DMS53 (cell line): ENCODE results near the gene PLXNA3.

ENCODE experiments used
- DNase-seq: peaks from one replicate; lab custom pipeline; 2025; lab: John Stamatoyannopoulos, UW

The PLXNA3 gene

DNA sequence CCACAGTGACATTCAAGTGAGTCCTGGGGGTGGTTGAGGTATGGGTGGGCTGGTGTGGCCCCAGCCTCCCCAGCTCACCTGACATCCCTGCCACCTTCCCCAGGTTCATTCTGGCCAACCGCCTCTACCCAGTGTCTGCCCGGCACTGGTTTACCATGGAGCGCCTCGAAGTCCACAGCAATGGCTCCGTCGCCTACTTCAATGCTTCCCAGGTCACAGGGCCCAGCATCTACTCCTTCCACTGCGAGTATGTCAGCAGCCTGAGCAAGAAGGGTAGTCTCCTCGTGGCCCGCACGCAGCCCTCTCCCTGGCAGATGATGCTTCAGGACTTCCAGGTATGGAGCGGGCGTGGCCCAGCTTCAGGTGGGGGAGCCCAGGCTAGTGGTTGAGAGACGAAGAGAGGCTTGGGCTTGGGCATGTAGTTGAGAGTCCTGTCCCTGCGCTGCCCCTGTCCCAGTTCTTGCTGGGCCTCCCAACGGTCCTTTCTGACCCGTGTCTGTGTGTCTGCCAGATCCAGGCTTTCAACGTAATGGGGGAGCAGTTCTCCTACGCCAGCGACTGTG lies 22.8 kb upstream of the PLXNA3 start:
- no peak for DNase-seq

DNA sequence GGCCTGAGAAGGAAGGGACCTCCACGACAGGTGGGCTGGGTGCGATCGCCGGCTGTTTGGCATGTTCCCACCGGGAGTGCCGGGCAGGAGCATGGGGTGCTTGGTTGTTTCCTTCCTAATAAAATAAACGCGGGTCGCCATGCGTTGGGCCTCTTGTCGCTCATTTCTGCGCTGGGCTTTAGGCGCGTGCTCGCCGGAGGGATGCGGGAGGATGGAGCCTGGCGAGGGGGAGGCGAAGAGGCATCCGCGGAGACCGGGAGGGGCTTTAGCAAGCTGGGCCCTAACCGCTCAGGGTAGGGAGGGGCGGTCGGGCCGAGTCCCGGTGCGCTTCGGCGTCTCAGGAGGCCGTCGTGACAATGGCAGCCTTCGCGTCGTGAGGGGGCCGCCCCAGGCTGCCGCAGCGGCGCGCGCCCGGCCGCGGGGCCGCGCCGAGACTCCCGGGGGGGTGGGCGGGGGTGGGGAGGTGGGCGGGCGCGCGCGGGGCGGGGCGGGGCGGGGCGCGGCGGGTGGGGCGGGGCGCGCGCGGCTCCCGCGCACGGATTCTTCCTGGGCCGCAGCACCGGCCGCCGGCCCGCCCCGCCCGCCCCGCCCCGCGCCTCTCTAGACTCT lies 21.6 kb upstream of the PLXNA3 start:
- DNase-seq: peak; percentile 82

DNA sequence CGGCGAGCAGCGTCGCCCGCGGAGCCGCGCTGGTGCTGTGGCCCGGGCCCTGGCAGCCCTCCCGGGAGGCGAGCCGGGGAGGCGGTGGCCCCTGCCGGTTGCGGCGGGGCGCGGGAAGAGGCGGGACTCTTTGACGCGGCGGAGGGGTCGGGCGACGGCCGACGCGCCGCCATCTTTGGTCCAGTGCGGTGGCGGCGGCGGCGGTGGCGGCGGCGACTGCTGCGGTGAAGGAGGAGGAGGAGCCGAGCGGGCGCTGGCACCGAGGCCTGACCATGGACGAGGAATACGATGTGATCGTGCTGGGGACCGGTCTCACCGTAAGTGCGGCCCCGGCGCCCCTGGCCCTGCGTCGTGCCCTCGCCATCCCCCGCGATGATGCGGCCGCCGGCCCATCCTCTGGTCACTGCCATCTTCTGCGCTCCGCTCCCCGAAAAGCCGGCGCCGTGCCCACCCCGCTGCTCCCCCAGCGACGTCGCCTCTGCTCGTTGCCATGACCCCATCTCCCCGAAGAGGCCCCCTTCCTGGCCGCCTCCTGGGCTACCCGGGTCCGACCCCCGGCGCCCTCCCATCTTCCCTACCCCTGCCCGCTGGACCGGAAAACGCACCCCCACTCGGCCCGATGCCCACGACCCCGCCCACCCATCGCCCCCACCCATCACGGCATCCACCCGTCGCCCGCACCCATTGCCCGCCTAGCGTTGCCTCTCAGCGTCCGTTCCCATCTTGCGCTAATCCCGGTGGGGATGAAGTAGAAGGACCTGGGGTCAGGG lies 20.9 kb upstream of the PLXNA3 start, which contains the start of gene GDI1:
TSS of gene GDI1 (plus strand) at position 172 of the 770 bp plus-strand sequence. CDS start at position 273, 101 bp downstream.
- DNase-seq: peak; percentile 78

DNA sequence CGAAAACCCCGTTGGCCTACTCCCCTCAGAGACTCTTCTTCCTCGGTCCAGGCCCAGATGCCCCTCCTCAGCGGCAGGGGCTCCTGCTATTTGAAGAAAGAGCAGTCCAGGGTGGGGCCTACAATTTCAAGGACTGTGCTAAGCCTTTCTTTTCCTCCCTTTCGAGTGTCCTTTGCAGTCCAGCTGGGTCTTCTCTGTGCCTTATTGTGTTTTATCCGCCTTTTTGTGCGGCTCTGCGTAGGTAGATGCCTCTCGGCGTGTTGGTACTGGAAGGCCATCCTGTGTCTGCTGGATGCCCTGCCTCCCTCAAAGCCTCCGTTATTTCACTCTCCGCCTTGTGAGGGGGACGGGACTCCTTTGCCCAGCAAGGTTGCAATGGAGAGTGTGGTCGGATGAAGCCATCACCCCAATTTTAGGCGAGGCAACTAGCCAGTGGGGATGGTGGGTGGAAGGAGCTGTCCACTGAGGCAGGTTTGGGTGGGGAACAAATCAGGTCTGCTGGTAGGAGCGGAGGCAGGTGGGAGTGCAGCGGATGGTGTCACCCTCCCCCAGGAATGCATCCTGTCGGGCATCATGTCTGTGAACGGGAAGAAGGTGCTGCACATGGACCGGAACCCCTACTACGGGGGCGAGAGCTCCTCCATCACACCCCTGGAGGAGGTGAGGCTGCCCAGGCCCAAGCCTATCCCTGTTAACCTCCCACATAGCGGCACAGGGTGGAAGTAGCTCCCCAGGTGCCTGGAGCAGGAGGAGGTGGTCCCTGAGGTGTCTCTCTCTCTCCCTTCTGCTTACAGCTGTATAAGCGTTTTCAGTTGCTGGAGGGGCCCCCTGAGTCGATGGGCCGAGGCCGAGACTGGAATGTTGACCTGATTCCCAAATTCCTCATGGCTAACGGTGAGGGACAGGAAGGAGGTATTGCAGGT lies 19.8 kb upstream of the PLXNA3 start:
- no peak for DNase-seq

DNA sequence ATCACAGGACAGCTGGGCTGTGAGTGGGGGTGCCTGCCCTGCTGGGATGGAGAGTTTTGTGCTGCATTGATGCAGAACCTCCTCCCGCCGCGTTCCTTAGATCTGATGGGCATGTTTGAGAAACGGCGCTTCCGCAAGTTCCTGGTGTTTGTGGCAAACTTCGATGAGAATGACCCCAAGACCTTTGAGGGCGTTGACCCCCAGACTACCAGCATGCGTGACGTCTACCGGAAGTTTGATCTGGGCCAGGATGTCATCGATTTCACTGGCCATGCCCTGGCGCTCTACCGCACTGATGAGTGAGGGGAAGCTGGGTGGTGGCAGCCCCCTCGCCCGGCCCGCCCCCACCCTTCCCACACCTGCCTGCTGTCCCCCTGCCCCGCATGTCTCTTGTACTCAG lies 18.2 kb upstream of the PLXNA3 start:
- DNase-seq: no peak

DNA sequence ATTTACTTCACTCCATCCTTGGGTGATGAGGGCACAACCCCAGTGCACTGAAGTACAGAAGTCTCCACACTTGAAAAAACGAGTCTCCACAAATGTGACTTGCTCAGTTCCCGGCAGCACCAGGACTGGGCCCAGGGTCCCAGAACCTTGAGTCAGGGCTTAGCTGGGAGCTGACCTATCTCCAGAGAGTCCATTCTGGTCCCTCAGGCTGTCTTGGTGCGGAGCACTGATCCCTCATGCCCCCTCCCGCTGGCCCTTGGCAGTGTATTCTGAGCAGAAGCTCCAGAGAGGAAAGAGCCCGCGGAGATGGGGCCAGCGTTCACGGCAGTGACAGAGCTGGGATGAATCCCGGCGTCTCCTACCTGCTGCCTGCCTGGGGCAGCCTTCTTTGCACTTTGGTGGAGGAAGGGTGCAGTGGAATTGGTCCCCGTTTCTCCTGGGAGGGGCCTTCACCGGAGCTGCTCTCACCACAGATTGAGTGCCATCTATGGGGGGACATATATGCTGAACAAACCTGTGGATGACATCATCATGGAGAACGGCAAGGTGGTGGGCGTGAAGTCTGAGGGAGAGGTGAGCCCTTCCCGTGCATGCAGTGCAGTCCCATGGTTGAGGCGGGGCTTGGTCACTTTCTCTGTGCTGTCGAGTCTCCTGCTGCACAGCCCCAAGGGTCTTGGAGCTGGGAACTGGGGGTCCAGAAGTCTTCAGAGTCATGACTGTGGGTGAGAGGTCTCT lies 17.3 kb upstream of the PLXNA3 start:
- DNase-seq: no peak

DNA sequence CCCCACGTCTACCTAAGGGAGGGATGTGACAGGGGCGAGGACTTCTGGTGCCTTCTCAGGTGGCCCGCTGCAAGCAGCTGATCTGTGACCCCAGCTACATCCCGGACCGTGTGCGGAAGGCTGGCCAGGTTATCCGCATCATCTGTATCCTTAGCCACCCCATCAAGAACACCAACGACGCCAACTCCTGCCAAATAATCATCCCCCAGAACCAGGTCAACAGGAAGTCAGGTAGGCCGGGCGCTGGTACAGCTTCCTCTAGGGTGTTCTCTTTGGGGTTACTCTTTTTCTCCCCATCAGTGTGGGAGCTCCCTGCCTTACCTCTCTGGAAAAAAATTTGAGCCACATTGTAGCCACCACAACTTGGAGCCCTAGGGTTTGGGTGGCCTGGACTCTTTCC lies 16.5 kb upstream of the PLXNA3 start:
- no peak for DNase-seq

DNA sequence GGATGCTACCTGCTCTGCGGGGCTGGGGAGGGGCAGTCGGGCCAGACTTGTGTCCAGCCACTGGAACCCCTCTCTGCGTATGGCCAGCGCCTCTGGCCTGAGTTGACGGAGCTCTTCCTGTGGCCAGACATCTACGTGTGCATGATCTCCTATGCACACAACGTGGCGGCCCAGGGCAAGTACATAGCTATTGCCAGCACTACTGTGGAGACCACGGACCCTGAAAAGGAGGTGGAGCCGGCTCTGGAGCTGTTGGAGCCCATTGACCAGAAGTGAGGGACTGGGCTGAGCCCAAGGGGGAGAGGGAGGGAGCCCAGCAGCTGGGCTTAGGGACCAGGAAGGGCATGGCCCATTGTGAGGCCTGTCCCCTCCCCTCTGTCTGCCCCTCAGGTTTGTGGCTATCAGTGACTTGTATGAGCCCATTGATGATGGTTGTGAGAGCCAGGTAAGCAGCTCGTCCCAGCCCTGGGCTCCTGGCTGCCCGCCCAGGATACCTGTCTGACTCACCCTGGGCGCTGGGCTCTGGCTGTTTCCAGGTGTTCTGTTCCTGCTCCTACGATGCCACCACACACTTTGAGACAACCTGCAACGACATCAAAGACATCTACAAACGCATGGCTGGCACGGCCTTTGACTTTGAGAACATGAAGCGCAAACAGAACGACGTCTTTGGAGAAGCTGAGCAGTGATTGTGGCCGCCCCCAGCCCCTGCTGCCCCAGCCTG lies 15.9 kb upstream of the PLXNA3 start:
- DNase-seq: peak; percentile 62

DNA sequence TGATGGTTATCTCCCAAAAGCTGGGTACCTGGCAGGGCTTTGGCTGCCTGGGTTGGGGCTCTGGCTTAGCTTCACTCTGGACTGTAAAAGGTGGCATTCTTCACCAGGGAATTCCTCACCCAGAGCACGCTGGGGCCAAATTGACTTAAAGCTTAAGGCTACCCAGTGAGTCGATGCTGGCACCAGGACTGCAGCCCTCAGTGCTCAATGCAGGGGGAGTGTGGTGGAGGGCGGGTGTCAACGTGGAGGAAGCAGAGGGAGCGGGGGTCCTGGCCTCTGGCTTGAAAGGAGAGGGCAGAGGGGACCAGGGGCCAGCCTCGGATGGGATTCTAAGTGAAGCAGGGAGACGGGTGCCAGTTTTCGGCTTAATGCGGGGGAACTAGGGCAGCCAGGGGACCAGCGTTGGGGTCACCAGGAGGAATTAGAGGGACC lies 14.6 kb upstream of the PLXNA3 start:
- DNase-seq: peak; percentile 55

DNA sequence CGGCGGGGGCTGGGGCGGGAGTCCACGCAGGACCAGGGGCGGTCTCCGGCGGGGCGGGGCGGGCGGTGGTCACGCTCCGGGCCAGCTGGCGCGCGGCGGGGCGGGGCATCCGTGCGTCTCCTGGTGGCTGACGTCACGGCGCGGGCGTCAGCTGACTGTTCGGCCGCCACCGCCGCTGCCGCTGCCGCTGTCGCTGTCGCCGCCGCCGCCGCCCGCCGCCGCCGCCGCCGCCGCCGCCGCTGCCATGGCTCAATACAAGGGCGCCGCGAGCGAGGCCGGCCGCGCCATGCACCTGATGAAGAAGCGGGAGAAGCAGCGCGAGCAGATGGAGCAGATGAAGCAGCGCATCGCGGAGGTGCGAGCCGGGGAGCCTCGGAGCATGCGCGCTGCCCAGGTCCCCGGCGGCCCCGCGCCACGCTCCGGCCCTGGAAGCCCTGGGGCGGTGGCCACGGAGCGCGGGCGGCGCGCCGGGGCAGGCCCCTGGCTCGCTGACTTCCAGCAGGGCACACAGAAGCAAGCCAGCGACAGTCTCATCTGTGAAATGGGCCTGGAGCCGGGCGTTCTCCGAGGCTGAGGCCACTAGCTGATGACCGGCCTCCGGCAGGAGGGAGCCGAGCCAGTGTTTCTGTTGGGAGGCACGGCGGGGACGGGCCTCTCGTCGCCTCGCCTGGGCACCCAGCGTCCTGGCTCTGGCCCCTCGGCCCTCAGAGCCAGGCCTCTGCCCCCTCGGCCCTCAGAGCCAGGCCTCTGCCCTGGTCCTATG lies 13.9 kb upstream of the PLXNA3 start, which contains the start of gene FAM50A:
TSS of gene FAM50A (plus strand) at position 150 of the 763 bp plus-strand sequence. CDS start at position 245, 95 bp downstream.
- peak; percentile 87 for DNase-seq

DNA sequence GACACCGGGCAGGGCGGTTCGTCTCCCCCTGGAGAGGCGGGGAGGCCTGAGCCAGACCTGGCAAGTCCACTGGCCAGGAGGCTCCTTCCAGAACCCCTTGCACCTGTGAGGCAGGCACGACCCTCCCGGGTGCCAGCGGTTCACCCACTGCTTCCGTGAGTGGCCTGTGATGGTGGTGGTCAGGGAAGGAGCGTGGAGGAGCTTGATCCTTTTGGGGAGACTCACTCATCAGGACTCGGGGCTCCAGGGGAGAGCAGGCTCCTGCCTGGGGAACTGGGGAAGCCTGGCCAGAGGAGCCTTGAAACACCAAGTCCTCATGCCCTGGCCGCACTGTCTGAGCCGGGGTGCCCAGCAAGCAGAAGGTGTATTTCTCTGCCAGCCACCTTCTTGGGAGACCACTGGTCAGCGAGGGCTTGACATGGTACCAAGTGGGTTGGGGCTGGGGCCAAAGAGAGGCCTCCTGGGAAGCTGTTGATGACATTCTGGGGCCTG lies 13.3 kb upstream of the PLXNA3 start:
- no peak for DNase-seq

DNA sequence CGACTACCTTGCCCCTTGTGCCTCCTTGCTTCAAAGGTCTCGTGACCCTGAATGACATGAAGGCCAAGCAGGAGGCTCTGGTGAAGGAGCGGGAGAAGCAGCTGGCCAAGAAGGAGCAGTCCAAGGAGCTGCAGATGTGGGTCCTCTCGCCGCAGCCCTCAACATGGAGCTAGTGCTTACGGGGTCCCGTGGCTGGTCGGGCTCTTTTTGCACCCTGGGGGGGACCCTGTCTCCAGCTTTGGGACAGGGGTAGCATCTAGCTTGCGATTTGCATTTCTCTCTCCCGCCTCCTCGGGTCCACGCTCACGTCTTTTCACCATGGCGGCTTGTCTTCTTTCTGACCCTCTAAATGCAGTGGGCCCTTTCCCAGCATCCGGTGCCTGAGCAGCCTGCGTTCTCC lies 12.3 kb upstream of the PLXNA3 start:
- no peak for DNase-seq

DNA sequence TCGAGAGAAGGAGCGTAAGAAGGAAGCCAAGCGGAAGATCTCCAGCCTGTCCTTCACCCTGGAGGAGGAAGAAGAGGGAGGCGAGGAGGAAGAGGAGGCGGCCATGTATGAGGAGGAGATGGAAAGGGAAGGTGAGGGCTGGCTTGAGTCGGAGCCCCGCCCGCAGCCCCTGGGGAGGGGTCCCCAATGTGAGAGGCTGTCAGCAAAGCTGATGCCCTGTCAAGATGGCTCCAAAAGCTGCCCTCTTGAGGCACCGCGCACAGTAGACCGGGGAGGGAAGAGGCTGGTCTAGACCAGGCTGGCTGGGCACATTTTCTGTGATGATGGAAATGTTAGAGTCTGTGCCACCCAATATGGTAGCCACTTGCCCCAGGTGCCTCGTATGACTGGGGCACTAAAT lies 11.7 kb upstream of the PLXNA3 start:
- no peak for DNase-seq

DNA sequence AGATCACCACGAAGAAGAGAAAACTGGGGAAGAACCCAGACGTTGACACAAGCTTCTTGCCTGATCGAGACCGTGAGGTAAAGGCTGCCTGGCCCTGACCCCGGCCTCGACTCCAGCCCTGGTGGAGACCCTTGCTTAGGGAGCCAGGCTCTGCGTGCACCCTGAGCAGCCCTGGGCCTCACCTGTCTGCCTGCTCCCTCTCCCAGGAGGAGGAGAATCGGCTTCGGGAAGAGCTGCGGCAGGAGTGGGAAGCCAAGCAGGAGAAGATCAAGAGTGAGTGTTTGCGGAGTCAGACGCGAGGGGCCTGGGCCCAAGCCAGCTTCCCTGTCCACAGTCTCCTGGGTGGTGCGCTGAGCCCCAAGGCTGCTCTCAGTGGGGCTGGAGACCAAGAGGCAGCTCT lies 9.6 kb upstream of the PLXNA3 start:
- DNase-seq: no peak

DNA sequence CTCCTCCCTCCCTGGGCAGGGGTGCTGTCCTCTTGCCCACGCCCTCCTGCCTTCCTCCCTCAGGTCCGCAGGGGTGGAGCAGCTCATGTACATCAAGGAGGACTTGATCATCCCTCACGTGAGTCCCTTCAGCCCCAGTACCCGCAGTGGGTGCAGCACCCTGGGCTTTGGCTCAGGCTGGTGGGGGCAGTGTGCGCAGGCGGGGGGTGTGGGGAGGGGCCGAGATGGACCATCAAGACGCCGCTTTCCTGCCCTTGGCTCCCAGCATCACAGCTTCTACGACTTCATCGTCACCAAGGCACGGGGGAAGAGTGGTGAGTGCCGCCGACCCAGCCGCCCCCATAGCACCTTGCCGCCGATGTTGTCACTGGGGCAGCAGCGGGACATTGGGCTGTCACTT lies 8.5 kb upstream of the PLXNA3 start:
- no peak for DNase-seq

DNA sequence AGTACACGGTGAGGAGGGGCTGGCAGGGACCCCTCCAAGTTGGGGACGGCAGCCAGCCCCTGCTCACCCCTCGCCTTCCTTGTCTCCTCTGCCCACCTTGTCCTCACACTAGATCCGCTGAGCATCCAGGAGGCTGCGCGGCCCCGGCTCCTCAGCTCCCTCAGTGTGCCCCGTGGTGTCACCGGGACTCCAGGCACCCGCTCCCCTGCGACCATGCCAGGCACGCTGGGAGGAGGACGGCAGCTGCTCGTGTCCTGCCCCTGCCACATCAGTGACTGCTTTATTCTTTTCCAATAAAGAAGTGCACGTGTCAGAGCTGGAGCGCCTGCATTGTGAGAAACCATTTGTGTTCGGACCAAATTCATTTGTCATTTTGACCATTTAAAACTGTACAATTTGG lies 7.8 kb upstream of the PLXNA3 start:
- no peak for DNase-seq

DNA sequence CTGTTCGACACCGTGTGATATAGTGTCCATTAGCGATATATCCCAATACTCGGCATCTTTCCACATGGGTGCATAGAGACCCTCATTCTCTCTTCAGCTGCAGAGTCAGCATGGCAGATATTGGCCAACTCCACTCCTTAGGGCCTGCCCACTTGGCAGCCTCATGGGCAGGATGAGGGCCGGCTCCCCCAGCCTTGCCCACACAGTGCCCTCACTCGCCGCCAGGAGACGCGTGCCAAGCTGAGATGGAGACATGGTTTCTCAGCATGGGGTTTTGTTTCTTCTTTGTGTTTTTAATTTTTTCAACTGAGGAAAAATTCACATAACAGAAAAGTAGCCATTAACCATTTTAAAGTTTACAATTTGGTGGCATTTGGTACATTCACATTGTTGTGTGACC lies 5.3 kb upstream of the PLXNA3 start:
- no peak for DNase-seq

DNA sequence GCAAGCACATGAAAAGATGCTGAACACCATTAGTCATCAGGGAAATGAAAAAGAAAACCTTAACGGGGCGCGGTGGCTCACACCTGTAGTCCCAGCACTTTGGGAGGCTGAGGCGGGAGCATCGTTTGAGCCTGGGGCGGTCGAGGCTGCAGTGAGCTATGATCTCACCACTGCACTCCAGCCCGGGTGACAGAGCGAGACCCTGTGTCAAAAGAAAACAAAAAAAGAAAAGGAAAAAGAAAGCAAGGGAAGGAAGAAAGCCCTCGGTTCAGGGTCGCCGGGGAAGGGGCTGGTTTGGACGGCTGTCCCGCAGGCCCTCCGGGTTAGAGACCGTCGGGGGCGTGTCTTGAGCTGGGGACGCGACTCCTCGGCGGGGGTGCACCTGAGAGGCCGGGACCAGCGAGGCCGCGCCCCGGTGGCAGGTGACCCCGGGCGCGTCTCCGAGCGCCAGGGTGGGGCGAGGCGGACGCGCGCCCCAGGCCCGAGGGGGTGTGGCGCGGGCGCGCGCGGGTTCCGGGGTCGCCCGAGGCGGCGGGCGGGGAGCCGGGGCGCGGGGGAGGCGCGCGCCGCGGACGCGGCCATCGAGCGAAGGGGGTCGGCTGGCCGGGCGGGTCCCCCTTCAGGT lies 478 bp upstream of the PLXNA3 start:
- DNase-seq: peak; percentile 84
